ENCODE measurements around the gene HEPACAM.

Gene HEPACAM

DNA sequence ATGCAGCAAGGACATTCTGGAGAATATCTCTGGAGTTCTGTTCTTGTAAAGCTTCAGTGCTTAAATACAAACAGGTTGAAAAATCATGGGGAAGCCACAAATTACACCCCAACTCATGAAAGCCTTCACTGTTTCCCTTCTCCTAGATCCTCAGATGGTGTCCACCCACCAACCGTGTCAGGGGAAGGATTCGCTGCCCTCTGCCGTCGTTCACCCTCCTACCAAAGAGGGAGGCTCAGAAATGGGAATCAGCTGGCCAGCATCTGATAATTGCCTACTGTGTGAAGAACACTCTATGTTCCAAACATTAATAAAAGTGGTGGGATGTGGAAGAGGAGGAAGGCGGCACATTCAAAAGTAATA is 7.4 kb upstream of the HEPACAM start:
- no peak for DNase-seq (ENCODE audit: low read depth in 3 of 3)

DNA sequence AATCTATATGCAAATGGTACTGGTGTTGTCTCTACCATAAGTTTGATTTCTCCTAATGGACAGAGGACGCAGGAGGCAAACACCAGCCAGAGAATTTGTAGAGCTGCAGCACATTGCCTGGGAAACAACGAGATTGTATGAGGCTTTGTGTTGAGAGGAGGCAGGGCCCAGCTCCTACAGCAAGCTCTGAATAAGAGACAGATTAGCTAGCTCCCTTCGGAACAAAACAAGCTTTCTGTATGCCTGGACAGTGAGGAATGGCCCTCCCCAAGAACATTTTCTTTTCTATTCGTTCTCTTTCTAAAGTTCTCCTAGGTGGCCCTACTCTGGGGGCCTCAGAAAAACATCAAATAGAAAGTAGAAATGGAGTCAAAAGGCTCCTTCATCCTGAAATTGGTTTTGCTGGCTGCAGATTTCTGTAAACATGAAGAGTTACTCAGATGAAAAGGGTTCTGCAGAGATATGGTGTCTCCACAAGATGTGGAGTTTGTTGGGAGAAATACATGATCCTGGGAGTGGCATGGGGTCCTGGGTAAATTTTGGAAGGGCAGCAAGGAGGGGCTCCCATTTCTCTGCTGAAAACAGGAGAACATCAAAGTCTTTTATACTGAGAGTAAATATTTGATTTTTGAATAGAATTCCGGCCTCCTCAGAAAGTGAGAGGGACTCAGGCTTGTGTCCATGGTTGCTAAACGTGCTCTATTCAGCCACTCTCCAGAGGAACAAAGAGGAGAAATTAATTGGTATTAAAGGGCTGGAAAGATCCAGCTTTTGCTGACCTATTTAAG is 6.8 kb upstream of the HEPACAM start:
- DNase-seq (ENCODE audit: low read depth in 3 of 3): no peak

DNA sequence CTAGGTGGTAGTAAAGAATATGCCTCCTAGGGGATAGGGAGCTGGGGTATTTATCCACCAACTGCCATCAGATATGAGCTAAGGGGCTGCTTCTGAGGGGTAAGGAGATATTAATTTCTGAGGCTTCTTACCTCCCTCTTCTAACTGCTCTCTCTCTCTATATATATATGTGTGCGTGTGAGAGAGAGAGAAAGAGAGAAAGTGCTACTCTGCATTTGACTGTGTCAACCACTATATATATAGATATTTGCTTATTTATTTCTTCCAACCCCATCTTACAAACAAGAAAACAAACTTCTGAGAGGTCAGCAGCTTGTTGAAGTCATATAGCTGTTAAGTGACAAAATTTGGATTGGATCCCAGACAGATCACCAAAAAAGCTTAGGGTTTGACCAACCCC is 5.9 kb upstream of the HEPACAM start:
- DNase-seq (ENCODE audit: low read depth in 3 of 3): no peak

DNA sequence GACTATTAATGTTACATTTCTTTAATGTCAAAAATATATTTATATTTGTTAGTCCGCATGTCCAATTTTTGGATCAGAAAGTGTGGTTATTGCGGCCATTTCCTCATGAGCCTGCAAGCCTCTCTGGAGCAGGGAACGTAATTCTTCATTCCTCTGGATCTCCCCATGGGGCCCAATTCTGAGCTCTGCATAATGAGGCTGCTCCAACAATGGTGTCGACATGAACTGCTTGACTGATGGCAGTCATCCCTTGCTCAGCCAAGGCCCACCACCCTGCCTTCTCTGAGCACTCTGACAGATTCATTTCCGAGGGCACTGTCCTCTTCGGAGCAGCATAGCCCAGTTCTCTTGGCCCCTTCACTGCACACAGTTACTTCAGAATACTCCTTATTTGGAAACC is 3.1 kb upstream of the HEPACAM start:
- no peak for DNase-seq (ENCODE audit: low read depth in 3 of 3)

DNA sequence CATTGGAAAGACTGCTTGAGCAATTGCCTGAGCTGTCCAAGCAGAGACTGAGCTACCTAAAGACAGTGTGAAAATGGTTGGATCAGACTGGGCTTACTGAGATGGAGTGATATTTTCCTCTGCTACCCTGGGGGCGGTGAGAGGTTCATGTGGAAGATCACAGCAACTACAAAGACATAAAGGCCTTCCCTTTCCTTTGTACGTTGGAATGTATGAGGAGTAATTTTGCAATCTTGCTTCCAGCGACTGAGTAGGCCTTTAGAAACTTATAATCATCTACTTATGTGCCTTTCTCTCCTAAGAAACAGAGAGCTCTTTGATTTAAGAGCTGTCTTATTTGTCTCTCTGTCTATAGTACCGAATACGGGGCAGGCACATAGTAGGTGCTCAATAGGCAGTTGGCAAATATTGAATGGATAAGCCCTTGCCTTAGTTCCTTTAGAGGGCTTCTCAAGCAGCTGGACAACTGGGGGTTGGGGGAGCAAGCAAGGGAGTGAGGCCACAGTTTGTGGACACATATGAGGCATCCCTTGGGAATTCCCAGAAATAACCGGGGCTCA is 2.4 kb upstream of the HEPACAM start:
- no peak for DNase-seq (ENCODE audit: low read depth in 3 of 3)

DNA sequence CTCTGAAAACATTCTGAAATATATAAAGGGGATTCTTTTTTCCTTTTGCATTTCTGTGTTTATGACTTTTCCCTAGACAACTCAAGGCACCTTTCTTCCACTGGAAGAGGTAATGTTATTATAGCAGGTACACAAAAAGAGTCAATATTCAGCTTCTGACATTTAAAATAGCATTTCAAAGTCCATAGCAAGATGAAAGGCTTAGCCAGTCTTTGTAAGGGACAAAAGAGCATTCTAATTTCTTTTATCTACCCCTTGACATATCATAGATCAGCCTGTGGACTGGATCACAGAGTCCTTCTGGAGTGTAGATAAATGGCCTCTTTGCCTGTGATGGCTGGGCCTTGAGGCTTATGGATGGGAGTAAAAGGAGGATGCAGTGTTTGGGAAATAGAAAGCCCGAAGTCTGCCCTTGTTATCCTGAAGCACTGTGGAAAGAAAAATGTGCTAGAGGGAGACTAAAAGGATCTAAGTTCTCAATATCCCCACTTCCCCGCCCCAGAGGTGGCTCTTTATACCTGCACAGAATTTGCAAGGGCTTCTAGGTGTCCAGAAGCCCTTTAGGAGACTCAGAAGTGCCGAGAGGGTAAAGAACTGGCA is 1.6 kb upstream of the HEPACAM start:
- no peak for DNase-seq (ENCODE audit: low read depth in 3 of 3)

DNA sequence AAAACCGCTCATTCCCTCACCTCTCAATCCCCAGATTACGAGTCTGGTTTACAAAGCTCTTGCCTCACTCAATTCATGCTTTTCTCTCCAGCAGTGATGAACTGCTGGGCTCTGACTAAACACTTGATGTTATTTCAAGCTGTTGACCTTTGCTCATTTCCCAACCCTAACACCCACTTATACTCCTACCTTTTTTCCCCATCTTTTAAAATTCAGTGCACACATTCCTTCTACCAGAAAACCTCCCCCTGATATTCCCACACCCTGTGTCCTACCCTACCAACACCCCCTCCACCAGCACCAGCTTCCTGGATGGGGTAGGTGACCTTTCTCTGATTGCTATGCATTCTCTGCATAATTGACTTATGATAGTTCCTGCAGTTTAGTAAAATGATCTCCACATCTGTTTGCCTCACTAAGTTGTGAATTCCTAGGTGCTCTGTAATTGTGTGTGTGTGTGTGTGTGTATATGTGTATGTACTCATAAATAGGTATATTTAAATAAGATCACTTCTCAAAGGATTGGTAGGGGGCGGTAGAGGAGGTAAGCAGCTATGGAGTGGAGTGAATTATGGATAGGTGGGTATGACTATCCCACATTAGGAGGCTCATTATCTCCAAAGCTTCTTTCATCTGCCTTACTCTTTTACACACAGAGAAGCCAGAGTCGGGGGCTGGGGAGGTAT is 842 bp downstream of the HEPACAM start:
- no peak for DNase-seq (ENCODE audit: low read depth in 3 of 3)

DNA sequence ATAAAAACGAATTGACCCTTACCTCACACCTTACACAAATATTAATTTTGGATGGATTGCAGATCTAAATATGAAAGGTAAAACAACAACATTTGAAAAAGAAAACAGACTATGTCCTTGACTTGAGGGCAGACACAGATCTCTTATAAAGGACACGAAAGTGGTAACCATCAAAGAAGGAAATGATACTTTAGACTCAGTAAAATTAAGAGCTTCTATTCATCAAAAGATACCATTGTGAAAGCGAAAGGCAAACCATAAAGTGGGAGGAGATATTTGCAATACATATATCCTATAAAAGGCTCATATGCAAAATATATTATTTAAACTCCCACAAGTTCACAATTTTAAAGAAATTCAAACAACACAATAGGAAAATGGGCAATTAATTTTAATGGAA is 5.0 kb downstream of the HEPACAM start:
- no peak for DNase-seq (ENCODE audit: low read depth in 3 of 3)

DNA sequence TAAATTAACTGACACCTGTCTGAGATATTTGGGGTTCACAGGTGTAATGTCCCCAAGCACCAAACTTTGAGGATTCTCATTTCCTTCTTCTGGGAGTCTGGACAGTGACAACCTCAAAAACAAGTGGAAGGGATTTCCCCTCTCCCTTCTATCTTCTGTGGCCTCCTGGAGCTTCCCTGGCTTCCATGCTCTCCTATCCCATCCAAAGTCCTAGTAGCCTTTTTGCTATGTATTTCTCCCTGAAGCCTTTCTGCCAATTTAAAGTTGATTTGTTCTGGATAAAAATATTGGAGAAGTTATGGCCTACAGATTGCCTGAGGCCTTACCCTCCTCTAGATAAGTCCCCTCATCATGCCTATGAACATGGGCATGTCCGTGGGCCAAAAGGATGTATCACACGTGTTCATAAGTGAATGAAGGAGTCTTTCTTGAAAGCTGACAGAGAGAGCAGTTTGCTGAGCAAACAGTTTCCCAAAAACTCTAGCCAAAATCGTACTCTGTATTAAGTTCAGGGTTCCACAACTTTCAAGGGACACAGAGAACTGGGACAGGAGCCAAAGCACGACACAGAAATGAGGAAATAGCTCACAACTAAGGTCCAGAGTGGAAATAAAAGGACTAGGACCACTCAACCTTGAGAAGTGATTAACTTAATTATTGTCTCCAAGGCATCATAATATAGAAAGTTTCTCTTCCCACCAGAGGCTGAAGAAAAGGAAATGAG is 6.7 kb downstream of the HEPACAM start:
- no peak for DNase-seq (ENCODE audit: low read depth in 3 of 3)

DNA sequence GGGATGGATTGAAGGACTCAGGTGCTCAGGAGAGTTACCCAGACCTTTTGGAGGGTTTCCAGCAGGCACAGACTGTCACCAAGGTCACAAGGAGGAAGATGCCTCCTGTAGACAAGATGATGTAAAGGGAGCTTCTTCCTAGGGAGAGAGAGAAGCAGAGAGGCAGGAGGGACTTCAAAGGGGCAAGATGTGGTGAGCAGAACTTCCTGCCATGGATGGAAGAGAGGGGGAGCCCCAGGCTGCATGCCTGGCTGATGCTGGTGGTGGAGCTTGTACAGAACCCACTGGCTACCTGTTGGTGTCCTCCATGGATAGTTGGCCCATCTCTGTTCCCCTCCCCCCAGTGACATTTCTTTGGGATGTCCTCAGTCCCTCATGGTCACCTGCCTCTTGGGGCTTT is 12.6 kb downstream of the HEPACAM start:
- no peak for DNase-seq (ENCODE audit: low read depth in 3 of 3)

DNA sequence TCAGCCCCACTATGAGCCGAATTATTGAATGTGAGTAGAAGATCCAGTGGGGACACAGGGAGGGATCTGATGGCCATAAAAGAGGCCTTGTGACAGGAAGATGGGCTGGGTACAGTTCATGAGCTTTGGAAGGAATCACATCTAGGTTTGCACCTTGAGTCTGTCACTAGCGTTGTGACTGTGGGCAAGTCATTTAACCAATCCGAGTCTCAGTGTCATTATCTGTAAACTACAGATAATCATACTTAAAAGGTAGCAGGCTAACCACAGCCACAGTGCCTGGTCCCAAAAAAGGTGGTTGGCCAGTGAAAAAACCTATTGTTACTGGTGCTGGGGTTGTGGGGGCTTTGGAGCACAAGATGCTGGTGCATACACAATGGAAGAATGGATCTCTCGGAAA is 13.0 kb downstream of the HEPACAM start:
- no peak for DNase-seq (ENCODE audit: low read depth in 3 of 3)

DNA sequence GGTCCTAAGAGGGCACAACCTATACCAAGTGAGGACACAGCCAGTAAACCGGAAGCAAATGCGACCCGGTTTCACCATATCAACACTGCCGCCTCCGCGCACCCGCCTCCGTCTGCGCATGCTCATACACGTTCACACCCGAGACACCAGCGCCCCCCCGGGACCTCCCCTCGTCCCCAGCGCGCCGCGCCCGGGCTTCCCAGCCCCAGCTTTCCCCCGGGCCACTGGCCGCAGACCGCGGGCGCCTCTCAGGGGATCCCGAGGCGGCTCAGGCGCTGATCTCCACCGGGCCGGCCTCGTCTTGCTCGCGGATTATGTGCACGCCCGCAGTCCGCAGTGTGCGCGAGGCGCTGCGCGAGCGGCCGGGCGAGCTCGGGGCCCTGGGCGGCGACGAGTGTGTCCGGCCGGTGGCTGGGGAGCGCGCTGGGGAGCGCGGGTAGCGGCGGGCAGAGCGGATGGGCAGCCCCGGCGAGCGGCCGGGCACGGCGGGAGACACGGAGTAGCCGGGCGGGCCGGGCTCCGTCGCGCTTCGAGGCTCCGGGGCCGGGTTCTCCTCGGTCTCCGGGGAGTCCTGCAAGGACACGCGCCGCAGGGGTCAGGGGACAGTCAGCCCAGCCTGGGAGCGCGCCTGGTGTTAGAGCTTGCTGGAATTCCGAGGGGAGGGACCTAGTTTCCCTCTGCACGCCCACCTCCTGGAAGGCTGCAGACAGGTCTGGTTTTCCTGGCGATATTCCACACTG is 14.8 kb downstream of the HEPACAM start:
- peak; percentile 52 to 79 (median 56) for DNase-seq (ENCODE audit: low read depth in 3 of 3)

DNA sequence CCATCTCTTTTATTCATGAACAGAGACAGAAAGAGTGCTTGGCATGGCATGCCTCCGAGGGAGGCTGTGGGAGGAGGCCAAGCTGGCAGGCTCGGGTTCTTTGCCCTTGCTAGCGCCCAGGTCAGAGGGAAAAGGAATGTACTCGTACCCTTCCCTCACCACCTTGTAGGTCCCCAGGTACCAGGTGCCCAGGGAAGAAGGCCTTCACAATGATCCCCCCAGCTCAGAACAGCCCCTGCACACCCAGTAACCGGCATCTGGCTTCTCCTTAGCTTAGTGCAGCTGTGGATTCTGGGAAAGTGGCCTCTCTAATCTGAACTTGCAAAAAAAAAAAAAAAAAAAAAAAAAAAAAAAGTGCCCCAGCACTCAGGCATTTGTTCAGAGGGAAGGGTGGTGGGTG is 15.5 kb downstream of the HEPACAM start:
- no peak for DNase-seq (ENCODE audit: low read depth in 3 of 3)

DNA sequence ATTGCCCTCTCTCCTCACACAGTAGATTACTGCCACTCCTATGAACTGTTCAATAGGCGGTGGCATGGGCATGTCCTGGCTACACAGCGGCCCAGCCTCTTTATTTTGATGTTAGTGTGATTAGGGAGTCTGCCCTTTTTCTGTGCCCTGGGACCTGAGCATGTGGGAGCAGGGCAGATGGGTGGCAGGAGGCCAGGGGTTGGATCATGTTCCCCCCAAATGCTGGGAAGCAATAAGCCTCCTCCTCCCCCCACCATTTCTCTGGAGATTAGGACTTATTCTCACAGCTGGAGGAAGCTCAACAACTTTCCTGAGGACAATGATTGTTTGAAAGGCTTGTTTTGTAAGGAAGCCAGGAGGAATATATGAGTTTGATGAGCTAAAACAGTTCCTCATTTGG is 15.9 kb downstream of the HEPACAM start:
- DNase-seq (ENCODE audit: low read depth in 3 of 3): no peak

DNA sequence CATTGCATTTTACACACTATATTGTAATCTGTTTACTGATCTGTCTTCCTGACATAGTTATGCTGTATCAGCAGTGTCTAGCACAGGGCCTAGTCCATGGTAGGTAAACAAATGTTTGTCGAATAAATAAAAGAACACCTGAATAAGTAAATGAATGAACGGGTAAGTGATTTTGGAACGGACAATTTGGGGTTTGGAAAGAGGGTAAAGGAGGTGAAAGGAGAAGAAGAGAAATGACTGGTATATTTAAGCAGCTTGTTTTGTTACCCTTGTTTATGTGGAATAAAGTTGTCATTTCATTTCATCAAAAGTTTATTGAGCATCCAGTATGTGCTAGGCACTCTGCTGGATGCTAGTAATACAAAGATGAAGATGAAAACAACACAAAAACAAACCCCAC is 16.9 kb downstream of the HEPACAM start, which contains the start of gene HEPN1:
Gene HEPN1 (plus strand): TSS at position 301 of the 400 bp plus-strand sequence.
- no peak for DNase-seq (ENCODE audit: low read depth in 3 of 3)

DNA sequence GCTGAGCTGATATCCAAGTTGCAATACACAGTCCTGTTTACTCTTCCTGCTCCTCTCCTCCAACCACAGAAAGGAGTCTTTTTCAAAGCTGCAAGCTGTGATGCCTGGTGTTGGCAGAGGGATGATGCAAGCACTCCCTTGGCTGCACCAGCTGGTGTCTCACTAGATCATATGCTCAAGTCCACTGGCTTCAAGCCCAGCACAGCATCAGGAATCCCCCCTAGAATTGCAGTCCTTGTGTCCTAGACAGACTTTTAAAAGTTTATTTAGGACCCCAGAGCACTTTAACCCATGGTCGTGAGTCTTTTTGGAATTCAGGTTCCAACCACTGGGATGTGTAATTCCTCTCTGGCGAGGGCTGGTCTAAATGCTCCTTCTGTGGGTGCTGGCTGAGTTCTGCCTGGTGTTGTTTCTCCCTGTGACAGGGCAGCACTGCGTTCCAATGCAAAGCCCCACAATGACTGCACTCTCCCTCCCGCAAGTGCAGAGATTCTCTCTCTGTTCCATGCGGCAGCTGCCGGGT is 18.7 kb downstream of the HEPACAM start:
- no peak for DNase-seq (ENCODE audit: low read depth in 3 of 3)

DNA sequence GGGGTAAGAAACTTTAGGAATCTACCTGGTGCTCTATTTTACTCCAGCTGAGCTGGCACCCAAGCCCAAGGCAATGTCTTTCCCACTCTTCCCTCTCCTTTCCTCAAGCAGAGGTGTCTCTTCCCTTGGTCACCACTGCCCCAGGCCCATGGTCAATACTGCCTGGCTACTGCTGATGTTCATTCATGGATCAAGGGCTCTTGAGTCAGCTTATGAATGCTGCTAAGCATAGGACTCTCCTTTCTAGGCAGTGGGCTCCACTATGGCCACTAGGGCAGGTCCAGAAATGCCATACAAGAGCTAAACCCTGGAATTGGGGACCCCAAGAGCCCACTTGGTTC is 19.5 kb downstream of the HEPACAM start:
- no peak for DNase-seq (ENCODE audit: low read depth in 3 of 3)

DNA sequence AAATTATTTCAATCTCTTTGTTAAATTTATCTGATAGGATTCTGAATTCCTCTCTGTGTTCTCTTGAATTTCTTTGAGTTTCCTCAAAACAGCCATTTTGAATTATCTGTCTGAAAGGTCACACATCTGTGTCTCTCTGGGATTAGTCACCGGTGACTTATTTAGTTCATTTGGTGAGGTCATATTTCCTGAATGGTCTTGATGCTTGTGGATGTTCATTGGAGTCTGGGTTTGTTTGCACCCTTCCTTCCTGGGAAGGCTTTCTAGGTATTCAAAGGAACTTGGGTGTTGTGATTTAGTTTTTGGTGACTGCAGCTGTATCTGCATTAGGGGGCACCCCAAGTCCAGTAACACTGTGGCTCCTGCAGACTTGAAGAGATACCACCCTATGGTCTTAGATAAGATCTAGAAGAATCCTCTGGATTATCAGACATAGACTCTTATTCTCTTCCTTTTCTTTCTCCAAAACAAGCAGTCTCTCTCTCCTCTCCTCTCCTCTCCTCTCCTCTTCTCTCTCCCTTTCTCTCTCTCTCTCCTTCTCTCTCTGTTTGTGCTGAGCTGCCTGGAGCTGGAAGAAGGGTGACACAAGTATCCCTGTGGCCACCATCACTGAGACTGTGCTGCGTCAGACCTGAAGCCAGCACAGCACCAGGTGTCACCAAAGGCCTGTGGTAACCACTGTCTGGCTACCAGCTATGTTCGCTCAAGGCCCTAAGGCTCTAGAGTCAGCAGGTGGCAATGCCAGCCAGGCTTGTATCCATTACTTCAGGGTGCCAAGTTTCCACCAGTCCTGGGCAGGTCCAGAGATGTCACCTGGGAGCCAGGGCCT is 20.1 kb downstream of the HEPACAM start:
- no peak for DNase-seq (ENCODE audit: low read depth in 3 of 3)

DNA sequence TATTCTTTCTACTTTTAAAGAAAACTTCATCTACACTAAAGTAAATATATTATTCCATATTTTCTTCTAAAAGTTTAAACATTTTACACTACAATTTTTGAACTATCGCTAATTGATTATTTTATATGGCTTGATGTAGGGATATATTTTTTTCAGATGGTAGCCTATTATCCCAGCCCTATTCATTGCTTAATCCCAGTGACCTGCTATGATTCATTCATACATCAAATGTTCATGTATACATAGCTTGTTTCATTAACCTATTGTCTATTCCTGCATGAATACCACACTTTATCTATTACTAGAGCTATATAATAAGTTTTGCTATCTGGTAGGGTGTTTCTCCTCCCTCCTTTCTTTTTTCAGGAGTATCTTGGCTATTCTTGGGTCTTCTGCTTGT is 33.2 kb downstream of the HEPACAM start:
- no peak for DNase-seq (ENCODE audit: low read depth in 3 of 3)

DNA sequence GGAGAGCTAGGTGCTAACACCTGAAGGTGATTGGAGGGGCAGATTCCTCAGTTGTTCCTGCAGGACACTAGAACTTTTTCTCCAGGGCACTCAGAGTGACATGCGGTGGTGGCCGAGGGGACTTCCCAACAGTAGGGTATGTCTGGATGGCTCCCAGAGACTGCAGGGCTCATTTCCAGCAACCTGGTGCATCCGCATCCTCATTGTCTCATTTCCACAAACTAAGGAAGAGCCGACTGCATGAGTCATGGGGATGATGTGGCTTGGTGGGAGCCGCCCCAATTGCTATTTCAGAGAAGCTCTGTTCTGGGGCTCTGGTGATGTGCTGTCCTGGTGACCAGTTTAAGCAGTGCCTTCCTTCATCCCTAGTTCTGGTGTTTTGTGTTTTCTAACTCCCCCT is 35.4 kb downstream of the HEPACAM start:
- no peak for DNase-seq (ENCODE audit: low read depth in 3 of 3)

Data from stimulated activated CD4-positive, alpha-beta T cell treated with anti-CD3 and anti-CD28 coated beads, TNF-alpha, amount 100 ng/mL, for 24 hours (primary cell).